GM12892 (cell line): Measurements from ENCODE around the gene OLFML1.

Source experiments
- DNase-seq: peaks from one replicate; pipeline ENCODE4 v3.0.0; 2011; ENCODE audit not compliant: insufficient read length
- FAIRE-seq: peaks from 2 replicates; lab custom pipeline; 2011; peaks lifted over from hg19 to GRCh38; lab: Jason Lieb, UNC
- POLR2A ChIP-seq: IDR thresholded peaks from 2 replicates; pipeline ENCODE4 v1.6.1; 2011; ENCODE audit warnings: low read depth, low read length, control low read depth
- POLR2AphosphoS5 ChIP-seq: IDR thresholded peaks from 2 replicates; pipeline ENCODE4 v1.6.1; 2011; ENCODE audit warnings: low read depth, low read length, control low read depth
- TAF1 ChIP-seq: IDR thresholded peaks from 2 replicates; pipeline ENCODE4 v1.6.1; 2011; ENCODE audit warnings: low read depth, mild to moderate bottlenecking, control low read depth, low read length, borderline replicate concordance

The OLFML1 gene

GRCh38 chr11:7558046-7558445 lies 72.7 kb downstream of the OLFML1 start:
- peak; percentile 42 for FAIRE-seq
- no peak for TF ChIP-seq POLR2A
- no peak for TF ChIP-seq POLR2AphosphoS5
- TF ChIP-seq TAF1 = no peak
- DNase-seq = no peak

- peak; percentile 91 for FAIRE-seq
- TF ChIP-seq TAF1 = no peak
- TF ChIP-seq POLR2A = no peak
- no peak for TF ChIP-seq POLR2AphosphoS5
- DNase-seq = no peak
Measured at GRCh38 chr11:7559398-7560283, 74.3 kb downstream of the OLFML1 start.
